A673 (cell line): ENCODE measurements around the gene LHFPL6. TPM values are rescaled to one million over a fixed set of nuclear protein-coding genes. Genes with fewer than 3 reads are reported as not detected.

ENCODE experiments used
- BruUV-seq: library from RNA; stranded (reverse); fragments of 400-500 nt; replicated peaks from 2 replicates; lab custom pipeline; 2021; lab: Mats Ljungman, UMichigan
- CTCF ChIA-PET: fragments of 300-600 bp; sonication (Branson Sonifier 250); formaldehyde crosslinking; loops from one replicate; lab custom pipeline; 2022; ENCODE audit warnings: antibody characterized with exemption; lab: Charles Lee
- POLR2A ChIA-PET: fragments of 300-600 bp; sonication (Branson Sonifier 250); formaldehyde crosslinking; loops from one replicate; lab custom pipeline; 2022; ENCODE audit warnings: antibody characterized with exemption; ENCODE audit not compliant: low non-redundant PET; lab: Charles Lee
- DNase-seq: peaks from one replicate; pipeline ENCODE4 v3.0.0-alpha.2; 2015; ENCODE audit warnings: low spot score
- H3K27ac ChIP-seq: fragments of 200-600 bp; sonication (generic); 2 replicates; pipeline ENCODE4 v1.5.1; 2016; ENCODE audit warnings: mixed run types, low read depth, mild to moderate bottlenecking, mixed read lengths, antibody characterized with exemption, low read length; ENCODE audit not compliant: poor library complexity, severe bottlenecking
- H3K27me3 ChIP-seq: fragments of 200-600 bp; sonication (generic); replicated peaks from 2 replicates; pipeline ENCODE4 v1.6.1; 2017; ENCODE audit warnings: mixed run types, low read depth, mild to moderate bottlenecking, mixed read lengths, antibody characterized with exemption, low read length; ENCODE audit not compliant: insufficient read depth, poor library complexity
- H3K36me3 ChIP-seq: fragments of 200-600 bp; sonication (generic); 2 replicates; pipeline ENCODE4 v1.6.1; 2016; ENCODE audit warnings: mixed run types, mild to moderate bottlenecking, mixed read lengths, antibody characterized with exemption, low read length; ENCODE audit not compliant: insufficient read depth, poor library complexity, severe bottlenecking
- H3K4me1 ChIP-seq: fragments of 200-600 bp; sonication (generic); 2 replicates; pipeline ENCODE4 v1.6.1; 2017; ENCODE audit warnings: mixed run types, mild to moderate bottlenecking, mixed read lengths, antibody characterized with exemption, low read length; ENCODE audit not compliant: insufficient read depth, poor library complexity, severe bottlenecking
- H3K4me3 ChIP-seq: fragments of 200-600 bp; sonication (generic); 2 replicates; pipeline ENCODE4 v1.5.1; 2016; ENCODE audit warnings: low read depth, mixed run types, mild to moderate bottlenecking, mixed read lengths, low read length; ENCODE audit not compliant: poor library complexity, severe bottlenecking
- H3K9me3 ChIP-seq: fragments of 200-600 bp; sonication (generic); 2 replicates; pipeline ENCODE4 v1.6.1; 2016; ENCODE audit warnings: mixed run types, low read depth, mild to moderate bottlenecking, mixed read lengths, antibody characterized with exemption, low read length; ENCODE audit not compliant: poor library complexity, severe bottlenecking
- EZH2 ChIP-seq: fragments of 200-600 bp; sonication (generic); IDR thresholded peaks from 2 replicates; pipeline ENCODE4 v1.6.1; 2017; ENCODE audit warnings: borderline replicate concordance, low read depth, mild to moderate bottlenecking, mixed read lengths, antibody characterized with exemption, low read length; ENCODE audit not compliant: poor library complexity, severe bottlenecking
- intact Hi-C: fragments of 100-400 bp; cut with micrococcal nuclease; formaldehyde crosslinking; loops from one replicate; pipeline ENCODE4 v1.10.0; 2022; ENCODE audit not compliant: unreplicated experiment
- total RNA-seq: library from RNA; stranded (reverse); gene quantifications from 2 replicates; pipeline ENCODE4 v1.2.3, GENCODE V29; 2021
- TF ChIP-seq, protein P1 (sequence below): fragments of 300-800, 200-600 bp; sonication (generic); conservative IDR thresholded peaks from 2 replicates; pipeline ENCODE4 v1.5.1; 2017; ENCODE audit warnings: low read depth, mild to moderate bottlenecking, antibody characterized with exemption, low read length, moderate library complexity, mixed read lengths

Gene LHFPL6
- total RNA-seq, 1 experiment from 2014 or later, result 63.9 TPM

DNA sequence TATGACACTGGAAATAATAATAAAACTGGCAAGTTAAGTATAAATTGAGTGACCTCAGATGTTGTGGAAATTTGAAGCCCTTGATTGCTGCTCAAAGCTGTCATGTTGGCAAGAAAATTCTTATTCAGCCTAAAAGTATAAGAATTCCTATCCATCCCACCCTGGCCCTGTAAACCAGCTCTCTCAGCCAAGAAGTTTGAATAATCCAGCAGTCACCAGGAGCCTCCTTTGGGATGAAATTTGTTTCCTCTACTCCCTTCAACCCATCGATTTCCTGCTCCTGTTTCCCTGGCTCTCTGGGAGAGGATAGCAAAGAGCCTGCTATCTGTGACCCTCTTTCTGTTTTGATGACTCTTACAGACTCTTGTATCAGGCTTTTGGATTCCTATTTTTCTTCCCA, 169.3 kb downstream of the LHFPL6 start:
- Histone ChIP-seq H3K9me3 (peaks cover 18% of the 10 kb centered on the region), H3K4me1 (no peaks in the 10 kb centered on the region), H3K27ac (no peak overlapping the region), H3K27me3 (no peaks in the 10 kb centered on the region), H3K4me3 (no peak overlapping the region), H3K36me3 (no peaks in the 10 kb centered on the region)
- BruUV-seq, result no TSS peak
- ChIA-PET CTCF (no interaction called here), POLR2A (no interaction called here)
- TF ChIP-seq, protein P1, sequence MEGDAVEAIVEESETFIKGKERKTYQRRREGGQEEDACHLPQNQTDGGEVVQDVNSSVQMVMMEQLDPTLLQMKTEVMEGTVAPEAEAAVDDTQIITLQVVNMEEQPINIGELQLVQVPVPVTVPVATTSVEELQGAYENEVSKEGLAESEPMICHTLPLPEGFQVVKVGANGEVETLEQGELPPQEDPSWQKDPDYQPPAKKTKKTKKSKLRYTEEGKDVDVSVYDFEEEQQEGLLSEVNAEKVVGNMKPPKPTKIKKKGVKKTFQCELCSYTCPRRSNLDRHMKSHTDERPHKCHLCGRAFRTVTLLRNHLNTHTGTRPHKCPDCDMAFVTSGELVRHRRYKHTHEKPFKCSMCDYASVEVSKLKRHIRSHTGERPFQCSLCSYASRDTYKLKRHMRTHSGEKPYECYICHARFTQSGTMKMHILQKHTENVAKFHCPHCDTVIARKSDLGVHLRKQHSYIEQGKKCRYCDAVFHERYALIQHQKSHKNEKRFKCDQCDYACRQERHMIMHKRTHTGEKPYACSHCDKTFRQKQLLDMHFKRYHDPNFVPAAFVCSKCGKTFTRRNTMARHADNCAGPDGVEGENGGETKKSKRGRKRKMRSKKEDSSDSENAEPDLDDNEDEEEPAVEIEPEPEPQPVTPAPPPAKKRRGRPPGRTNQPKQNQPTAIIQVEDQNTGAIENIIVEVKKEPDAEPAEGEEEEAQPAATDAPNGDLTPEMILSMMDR, result no peak
- no peak for TF ChIP-seq EZH2
- intact Hi-C loops, result no loop called here
- no peak for DNase-seq

DNA sequence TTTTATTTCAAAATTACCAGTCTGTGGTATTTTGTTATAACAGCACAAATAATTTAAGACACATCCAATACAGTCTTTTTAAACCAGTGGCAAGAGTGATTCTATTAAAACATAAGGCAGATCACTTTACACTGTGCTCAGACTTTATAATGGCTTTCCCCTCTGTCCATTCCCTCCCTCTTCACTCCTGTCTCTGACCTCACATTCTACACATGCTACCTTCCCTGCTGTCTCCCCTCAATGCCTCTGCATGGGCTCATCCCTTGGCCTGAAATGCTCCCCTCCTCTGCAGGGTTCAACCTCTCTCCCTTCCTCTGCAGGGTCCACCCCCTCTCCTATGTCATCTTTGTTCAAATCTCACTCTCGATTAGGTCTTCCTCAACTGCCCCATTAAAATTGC, 170.8 kb downstream of the LHFPL6 start:
- no peaks in the 10 kb centered on the region for H3K36me3 ChIP-seq
- ChIA-PET POLR2A (no interaction called here), CTCF (no interaction called here)
- BruUV-seq, result no TSS peak
- no peak for DNase-seq
- intact Hi-C loops, result no loop called here
- H3K27ac ChIP-seq, result no peak overlapping the region
- TF ChIP-seq, protein P1, result no peak
- TF ChIP-seq EZH2, result no peak
- no peaks in the 10 kb centered on the region for H3K4me1 ChIP-seq
- no peak overlapping the region for H3K4me3 ChIP-seq
- no peaks in the 10 kb centered on the region for H3K27me3 ChIP-seq
- peaks cover 14% of the 10 kb centered on the region for H3K9me3 ChIP-seq

DNA sequence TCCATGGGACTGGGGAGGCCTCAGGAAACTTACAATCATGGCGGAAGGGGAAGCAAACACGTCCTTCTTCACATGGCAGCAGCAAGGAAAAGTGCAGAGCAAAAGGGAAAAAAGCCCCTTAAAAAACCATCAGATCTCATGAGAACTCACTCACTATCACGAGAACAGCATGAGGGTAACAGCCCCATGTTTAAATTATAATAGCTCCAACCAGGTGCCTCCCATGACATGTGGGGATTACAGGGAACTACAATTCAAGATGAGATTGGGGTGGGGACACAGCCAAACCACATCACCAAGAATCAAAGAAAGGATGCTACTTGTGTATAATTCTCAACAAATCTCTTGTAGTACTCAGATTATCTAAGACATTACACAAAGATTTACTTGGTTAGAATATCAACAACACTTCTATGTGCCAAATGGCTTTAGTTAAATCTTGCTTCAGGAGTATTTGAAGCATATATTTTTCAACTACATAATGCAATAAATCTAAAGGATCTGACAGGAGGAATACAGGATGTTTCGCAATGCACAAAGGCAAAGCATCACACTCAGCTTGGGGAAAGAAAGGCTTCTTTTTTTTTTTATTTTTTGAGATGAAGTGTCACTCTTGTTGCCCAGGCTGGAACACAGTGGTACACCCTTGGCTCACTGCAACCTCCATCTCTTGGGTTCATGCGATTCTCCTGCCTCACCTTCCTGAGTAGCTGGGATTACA, 180.0 kb downstream of the LHFPL6 start:
- no TSS peak for BruUV-seq
- Histone ChIP-seq H3K36me3 (no peaks in the 10 kb centered on the region), H3K27ac (no peak overlapping the region), H3K9me3 (no peaks in the 10 kb centered on the region), H3K4me3 (no peak overlapping the region), H3K4me1 (peaks cover 32% of the 10 kb centered on the region), H3K27me3 (no peaks in the 10 kb centered on the region)
- ChIA-PET POLR2A (no interaction called here), CTCF (no interaction called here)
- intact Hi-C loops, result no loop called here
- TF ChIP-seq, protein P1, result no peak
- TF ChIP-seq EZH2, result no peak
- peak; percentile 40 for DNase-seq
